ENCODE measurements around the gene LIMS4.
"Not testable (repeated sequence)": the region's sequence is repeated elsewhere in the genome, so short reads cannot be mapped to it uniquely, and the experiment has no call there.

Gene LIMS4

DNA sequence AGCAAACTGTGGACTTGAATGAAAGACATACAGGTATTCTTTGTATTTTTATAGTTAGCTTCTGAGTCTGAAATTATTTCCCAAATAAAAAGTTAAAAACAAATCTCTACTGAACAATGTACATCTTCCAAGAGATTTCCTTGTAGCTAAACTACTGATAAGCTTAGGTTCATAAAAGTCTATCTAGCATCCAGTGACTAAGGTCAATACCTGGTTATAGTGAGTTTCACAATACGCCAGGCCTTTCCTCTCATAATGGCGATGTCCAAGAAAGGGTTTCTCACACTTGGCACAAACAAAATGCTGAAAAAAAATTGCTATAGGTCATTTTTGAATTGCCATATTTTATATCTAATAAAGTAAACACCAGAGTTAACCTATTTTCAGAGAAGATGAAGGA lies 21.7 kb downstream of the LIMS4 start:
- DNase-seq (ENCODE audit: low read depth in 2 of 2): not testable (repeated sequence)

GRCh38 chr2:110449127-110449947 lies 23.3 kb downstream of the LIMS4 start:
- DNase-seq (ENCODE audit: low read depth in 2 of 2): not testable (repeated sequence)

- DNase-seq (ENCODE audit: low read depth in 2 of 2): not testable (repeated sequence)
Observed at GRCh38 chr2:110446644-110447043, 26.0 kb downstream of the LIMS4 start.

GRCh38 chr2:110443305-110444005 lies 29.2 kb downstream of the LIMS4 start:
- not testable (repeated sequence) for DNase-seq (ENCODE audit: low read depth in 2 of 2)

GRCh38 chr2:110441905-110442304 lies 30.7 kb downstream of the LIMS4 start:
- DNase-seq (ENCODE audit: low read depth in 2 of 2): not testable (repeated sequence)

DNA sequence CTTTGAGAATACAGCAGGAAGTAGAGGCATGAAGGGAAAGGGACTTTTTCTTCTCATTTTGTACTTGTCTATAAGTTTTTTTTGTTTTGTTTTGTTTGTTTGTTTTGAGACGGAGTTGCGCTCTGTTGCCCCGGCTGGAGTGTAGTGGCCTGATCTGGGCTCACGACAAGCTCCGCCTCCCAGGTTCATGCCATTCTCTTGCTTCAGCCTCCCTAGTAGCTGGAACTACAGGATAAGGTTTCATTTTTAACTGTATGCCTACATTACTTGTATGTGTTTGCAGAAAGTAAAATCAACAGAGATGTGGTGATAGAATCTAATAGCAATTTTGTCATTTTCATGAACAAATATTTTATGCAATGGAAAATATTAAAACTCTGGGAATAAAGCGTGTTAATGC lies 38.1 kb downstream of the LIMS4 start:
- DNase-seq (ENCODE audit: low read depth in 2 of 2): not testable (repeated sequence)

GRCh38 chr2:110425725-110426124 lies 46.9 kb downstream of the LIMS4 start:
- not testable (repeated sequence) for DNase-seq (ENCODE audit: low read depth in 2 of 2)

- not testable (repeated sequence) for DNase-seq (ENCODE audit: low read depth in 2 of 2)
Observed at GRCh38 chr2:110424421-110424820, 48.2 kb downstream of the LIMS4 start.

DNA sequence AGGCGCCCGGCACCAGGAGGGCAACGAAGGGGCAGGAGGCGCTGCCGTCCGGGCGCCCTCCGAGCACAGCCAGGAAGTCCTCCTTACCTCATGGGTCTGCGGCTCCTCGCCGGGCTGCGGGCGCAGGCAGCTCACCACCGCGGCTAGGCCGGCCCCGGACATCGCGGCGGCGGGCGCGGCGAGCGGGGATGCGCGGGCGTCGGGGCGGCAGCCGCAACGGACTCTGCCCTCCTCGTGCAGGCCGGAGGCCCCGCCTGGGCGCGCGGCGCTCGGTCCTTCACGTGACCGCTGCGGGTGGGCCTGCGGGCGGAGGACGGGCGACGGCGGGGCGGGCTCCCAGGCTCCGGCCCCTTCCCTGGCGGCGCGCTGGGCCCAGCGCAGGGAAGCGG lies 49.0 kb downstream of the LIMS4 start:
- DNase-seq (ENCODE audit: low read depth in 2 of 2): not testable (repeated sequence)

- DNase-seq (ENCODE audit: low read depth in 2 of 2): not testable (repeated sequence)
Observed at GRCh38 chr2:110422852-110423573, 49.6 kb downstream of the LIMS4 start.

DNA sequence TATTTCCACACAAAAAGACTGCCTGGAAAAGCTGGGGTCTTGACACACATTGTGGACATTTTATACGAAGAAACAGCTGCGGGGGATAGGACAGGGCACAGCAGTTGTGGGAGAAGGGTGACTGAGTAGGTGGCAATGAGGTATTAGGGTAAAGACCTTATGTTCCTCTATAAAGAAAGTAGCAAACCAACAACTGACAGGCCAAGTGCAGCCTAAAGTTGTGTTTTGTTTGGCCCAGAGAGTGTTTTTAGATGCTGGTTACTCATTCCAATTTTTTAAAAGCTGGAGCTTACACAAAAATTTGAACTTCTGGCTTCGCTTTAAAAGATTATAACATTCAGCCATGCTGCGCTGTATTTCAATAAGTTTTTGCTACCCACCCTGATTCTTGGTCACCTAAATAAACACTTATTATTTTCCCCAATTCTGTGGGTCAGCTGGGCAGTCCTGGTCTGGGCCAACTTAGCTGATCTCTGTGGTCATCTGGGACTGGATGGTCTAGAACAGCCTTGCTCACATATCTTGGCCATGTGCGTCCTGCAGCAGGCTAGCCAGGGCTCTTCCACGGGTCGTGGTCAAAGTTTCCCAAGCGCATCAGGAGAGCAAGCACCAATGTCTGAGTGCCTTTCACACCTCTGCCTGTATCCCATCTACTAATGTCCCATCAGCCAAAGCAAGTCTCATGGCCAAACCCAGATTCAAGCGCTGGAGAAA lies 51.8 kb downstream of the LIMS4 start:
- not testable (repeated sequence) for DNase-seq (ENCODE audit: low read depth in 2 of 2)

DNA sequence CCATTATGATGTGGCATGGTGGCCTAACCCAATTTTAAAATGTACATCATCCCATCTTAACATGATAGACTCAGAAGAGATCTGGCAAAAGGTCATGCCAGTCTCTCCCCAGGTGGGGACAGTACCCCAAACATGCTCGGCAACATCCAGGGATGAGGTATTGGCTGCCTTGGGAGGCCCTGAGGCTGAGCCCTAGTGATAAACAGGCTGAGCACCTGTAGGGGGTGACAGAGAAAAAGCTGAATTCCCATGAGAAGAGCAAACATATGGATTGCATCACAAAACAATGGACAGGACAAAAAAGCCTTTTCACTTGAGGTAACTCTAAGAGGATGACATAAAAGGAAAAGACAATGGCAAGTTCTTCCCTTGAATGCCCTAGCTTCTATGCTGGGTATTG lies 65.5 kb downstream of the LIMS4 start:
- DNase-seq (ENCODE audit: low read depth in 2 of 2): not testable (repeated sequence)

DNA sequence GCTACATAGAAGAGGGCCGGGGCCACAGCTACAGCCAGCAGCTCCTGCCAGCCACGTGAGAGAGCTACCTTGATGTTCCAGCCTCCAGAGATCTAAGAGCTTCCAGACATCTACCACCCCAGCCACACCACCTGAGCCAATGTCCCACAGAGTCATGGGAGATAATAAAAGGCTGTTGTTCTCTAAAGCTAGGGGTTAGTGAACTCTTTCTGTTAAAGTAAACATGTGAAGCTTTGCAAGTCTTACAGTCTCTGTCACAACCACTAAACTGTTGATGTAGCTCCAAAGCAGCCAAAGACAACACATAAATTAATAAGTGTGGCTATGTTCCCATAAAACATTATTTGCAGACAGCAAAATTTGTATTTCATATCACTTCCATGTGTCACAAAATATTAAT lies 67.6 kb downstream of the LIMS4 start:
- DNase-seq (ENCODE audit: low read depth in 2 of 2): not testable (repeated sequence)

- not testable (repeated sequence) for DNase-seq (ENCODE audit: low read depth in 2 of 2)
Observed at GRCh38 chr2:110404246-110404645, 68.4 kb downstream of the LIMS4 start.

GRCh38 chr2:110401001-110401618 lies 71.5 kb downstream of the LIMS4 start:
- not testable (repeated sequence) for DNase-seq (ENCODE audit: low read depth in 2 of 2)

DNA sequence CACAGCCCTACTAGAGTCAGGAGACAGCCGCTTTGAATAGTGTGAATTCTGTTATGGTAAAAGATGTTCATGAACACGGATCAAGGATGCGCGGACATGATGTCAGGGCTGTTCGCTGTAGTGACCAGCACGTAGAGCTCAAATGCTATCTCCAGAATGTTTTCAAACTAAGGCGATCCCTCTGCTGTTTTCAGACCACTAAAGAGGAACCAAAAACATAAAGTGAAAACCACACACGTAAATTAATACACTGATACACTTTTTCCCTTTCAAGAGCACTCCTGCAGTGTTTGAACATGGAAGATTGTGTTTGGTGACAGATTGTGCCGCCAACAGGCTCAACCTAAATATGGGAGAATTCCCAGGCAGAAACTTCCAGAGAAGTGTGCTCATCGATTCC lies 73.2 kb downstream of the LIMS4 start:
- DNase-seq (ENCODE audit: low read depth in 2 of 2): not testable (repeated sequence)

- DNase-seq (ENCODE audit: low read depth in 2 of 2): not testable (repeated sequence)
Observed at GRCh38 chr2:110395990-110396389, 76.6 kb downstream of the LIMS4 start.
